GM12878 (cell line): Measurements from ENCODE around the gene HOOK2.
A peak's percentile ranks its signal among the peaks of the same experiment; 100 is the strongest.

ENCODE experiments used
- BHLHE40 ChIP-seq, 2 experiments: fragments of 450-650 bp in 1 of 2; IDR thresholded peaks; 2 replicates each; pipeline ENCODE4 v1.6.1; 2011 to 2017; ENCODE audit warnings: low read depth in 2 of 2, borderline replicate concordance in 1 of 2, improper control_type of control experiment in 1 of 2, low read length in 1 of 2, mild to moderate bottlenecking in 1 of 2
- CTCF ChIP-seq, 3 experiments: IDR thresholded peaks in 2 of 3; conservative IDR thresholded peaks in 1 of 3; 2 replicates each; pipeline ENCODE4 v1.5.1; 2011; ENCODE audit warnings: low read depth in 3 of 3, low read length in 3 of 3, mild to moderate bottlenecking in 3 of 3, control low read depth in 2 of 3, moderate library complexity in 2 of 3, inconsistent platforms in 1 of 3, mixed read lengths in 1 of 3; ENCODE audit not compliant: control insufficient read depth in 2 of 3, insufficient read depth in 1 of 3; ENCODE audit errors: extremely low read depth in 1 of 3
- EGR1 ChIP-seq, 2 experiments: IDR thresholded peaks; 1 replicate in 1 of 2; 2 replicates in 1 of 2; pipeline ENCODE4 v1.6.1; 2011 to 2012; ENCODE audit warnings: low read depth in 2 of 2, low read length in 2 of 2, borderline replicate concordance in 1 of 2, mild to moderate bottlenecking in 1 of 2, moderate library complexity in 1 of 2
- JUNB ChIP-seq: IDR thresholded peaks from 2 replicates; pipeline ENCODE4 v1.6.1; 2016; ENCODE audit warnings: antibody characterized with exemption, mild to moderate bottlenecking
- PBX3 ChIP-seq: IDR thresholded peaks from 2 replicates; pipeline ENCODE4 v1.6.1; 2011; ENCODE audit warnings: mild to moderate bottlenecking, low read depth, low read length, moderate library complexity; ENCODE audit not compliant: insufficient replicate concordance
- POLR2A ChIP-seq: IDR thresholded peaks from 2 replicates; pipeline ENCODE4 v1.6.1; 2011; ENCODE audit warnings: low read depth, mild to moderate bottlenecking, low read length
- POLR2AphosphoS5 ChIP-seq: IDR thresholded peaks from 2 replicates; pipeline ENCODE4 v1.6.1; 2011; ENCODE audit warnings: mild to moderate bottlenecking, low read length, inconsistent platforms
- SUZ12 ChIP-seq: fragments of 200-600 bp; sonication (generic); IDR thresholded peaks from one replicate; pipeline ENCODE4 v1.6.1; 2018; ENCODE audit warnings: antibody characterized with exemption, mild to moderate bottlenecking; ENCODE audit not compliant: unreplicated experiment
- ZZZ3 ChIP-seq: IDR thresholded peaks from 2 replicates; pipeline ENCODE4 v1.6.1; 2011; ENCODE audit warnings: low read depth; ENCODE audit not compliant: control insufficient read depth, insufficient read length
- TF ChIP-seq, protein P1 (sequence below): fragments of 150-350 bp; IDR thresholded peaks from 2 replicates; pipeline ENCODE4 v1.6.1; 2016; ENCODE audit warnings: low read depth, low read length

GRCh38 chr19:12782424-12783290 lies 7.3 kb upstream of the HOOK2 start:
- TF ChIP-seq CTCF (IDR thresholded peaks at IDR 0.05 in 2 of 3, conservative IDR thresholded peaks at IDR 0.05 in 1 of 3; ENCODE audit: control insufficient read depth in 2 of 3, extremely low read depth in 1 of 3, insufficient read depth in 1 of 3, low read depth in 3 of 3, low read length in 3 of 3) (no peak), JUNB (no peak), POLR2AphosphoS5 (no peak; the same call in 1 of the 2 replicates), BHLHE40 (IDR thresholded peaks at IDR 0.05; ENCODE audit: borderline replicate concordance in 1 of 2, low read depth in 2 of 2, low read length in 1 of 2) (peak; percentile 82 to 96), EGR1 (IDR thresholded peaks at IDR 0.05; ENCODE audit: borderline replicate concordance in 1 of 2, low read depth in 2 of 2, low read length in 2 of 2) (peak; percentile 98 to 100), ZZZ3 (no peak), POLR2A (peak; percentile 73), SUZ12 (no peak), PBX3 (no peak)
- TF ChIP-seq, protein P1, sequence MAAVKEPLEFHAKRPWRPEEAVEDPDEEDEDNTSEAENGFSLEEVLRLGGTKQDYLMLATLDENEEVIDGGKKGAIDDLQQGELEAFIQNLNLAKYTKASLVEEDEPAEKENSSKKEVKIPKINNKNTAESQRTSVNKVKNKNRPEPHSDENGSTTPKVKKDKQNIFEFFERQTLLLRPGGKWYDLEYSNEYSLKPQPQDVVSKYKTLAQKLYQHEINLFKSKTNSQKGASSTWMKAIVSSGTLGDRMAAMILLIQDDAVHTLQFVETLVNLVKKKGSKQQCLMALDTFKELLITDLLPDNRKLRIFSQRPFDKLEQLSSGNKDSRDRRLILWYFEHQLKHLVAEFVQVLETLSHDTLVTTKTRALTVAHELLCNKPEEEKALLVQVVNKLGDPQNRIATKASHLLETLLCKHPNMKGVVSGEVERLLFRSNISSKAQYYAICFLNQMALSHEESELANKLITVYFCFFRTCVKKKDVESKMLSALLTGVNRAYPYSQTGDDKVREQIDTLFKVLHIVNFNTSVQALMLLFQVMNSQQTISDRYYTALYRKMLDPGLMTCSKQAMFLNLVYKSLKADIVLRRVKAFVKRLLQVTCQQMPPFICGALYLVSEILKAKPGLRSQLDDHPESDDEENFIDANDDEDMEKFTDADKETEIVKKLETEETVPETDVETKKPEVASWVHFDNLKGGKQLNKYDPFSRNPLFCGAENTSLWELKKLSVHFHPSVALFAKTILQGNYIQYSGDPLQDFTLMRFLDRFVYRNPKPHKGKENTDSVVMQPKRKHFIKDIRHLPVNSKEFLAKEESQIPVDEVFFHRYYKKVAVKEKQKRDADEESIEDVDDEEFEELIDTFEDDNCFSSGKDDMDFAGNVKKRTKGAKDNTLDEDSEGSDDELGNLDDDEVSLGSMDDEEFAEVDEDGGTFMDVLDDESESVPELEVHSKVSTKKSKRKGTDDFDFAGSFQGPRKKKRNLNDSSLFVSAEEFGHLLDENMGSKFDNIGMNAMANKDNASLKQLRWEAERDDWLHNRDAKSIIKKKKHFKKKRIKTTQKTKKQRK: no peak; the same call in 1 of the 2 replicates
